Stimulated activated CD8-positive, alpha-beta memory T cell treated with anti-CD3 and anti-CD28 coated beads, Interleukin-4, amount 100 ng/mL, for 48 hours (primary cell): ENCODE data around the gene FAM114A1.
A peak's percentile ranks its signal among the peaks of the same experiment; 100 is the strongest.
"Not testable (repeated sequence)": the region's sequence is repeated elsewhere in the genome, so short reads cannot be mapped to it uniquely, and the experiment has no call there.

Source experiments
- DNase-seq: peaks from one replicate; pipeline ENCODE4 v3.0.0-alpha.2; 2020

Gene FAM114A1

DNA sequence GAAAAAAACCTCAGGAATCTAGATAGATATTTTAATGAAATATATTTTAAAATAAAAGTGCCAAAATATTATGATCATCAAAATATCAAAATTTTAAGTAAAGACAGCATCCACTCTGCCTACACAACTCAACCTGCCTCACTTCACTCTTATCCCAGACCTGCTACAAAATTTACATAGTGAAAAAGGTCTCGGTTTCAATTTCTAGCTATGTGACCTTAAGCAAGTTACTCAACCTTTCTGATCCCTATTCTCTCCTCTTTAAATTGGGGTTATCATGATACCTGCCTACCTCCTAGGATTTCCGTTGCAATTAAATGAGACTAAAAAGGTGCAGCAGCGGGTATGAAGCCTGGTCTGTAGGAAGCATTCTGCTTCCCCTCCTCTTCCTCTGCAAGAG is 72.9 kb downstream of the FAM114A1 start:
- no peak for DNase-seq

DNA sequence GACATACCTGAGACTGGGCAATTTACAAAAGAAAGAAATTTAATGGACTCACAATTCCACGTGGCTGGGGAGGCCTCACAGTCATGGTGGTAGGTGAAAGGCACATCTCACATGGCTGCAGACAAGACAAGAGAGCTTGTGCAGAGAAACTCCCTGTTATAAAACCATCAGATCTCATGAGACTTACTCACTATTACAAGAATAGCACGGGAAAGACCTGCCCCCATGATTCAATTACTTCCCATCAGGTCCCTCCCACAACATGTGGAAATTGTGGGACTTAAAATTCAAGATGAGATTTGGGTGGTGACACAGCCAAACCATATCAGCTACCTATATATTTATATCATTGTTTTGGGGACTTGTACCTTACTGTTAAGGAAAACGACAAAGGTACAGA is 74.3 kb downstream of the FAM114A1 start:
- DNase-seq: not testable (repeated sequence)

DNA sequence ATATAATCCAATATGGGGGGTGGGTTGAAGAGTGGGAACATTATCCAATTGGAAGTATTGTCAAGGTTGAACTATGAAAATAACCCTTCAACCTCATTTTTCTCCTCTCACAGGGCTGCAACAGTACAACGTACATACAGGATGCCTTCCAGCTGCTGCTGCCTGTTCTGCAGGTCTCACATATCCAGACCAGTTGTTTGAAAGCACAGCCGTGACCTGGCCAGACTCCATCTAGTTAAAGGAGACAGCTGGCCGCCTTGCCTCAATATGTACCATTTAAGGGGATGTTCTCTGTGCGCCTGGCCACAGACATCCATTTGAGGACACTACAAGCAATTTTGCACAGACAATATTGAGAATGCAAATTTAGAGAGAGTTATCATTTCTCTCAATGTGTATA is 75.7 kb downstream of the FAM114A1 start:
- no peak for DNase-seq

DNA sequence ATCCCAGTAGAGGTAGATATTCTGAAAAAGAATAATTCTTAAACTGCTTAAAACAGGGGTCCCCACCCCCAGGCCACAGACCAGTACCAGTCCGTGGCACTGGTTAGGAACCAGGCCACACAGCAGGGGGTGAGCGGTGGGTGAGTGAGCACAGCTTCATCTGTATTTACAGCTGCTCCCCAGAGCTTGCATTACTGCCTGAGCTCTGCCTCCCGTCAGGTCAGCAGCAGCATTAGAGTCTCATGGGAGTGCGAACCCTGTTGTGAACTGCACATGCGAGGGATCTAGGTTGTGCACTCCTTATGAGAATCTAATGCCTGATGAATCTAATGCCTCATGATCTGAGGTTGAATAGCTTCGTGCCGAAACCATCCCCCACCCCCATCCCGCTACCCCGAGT is 76.8 kb downstream of the FAM114A1 start:
- DNase-seq: no peak

DNA sequence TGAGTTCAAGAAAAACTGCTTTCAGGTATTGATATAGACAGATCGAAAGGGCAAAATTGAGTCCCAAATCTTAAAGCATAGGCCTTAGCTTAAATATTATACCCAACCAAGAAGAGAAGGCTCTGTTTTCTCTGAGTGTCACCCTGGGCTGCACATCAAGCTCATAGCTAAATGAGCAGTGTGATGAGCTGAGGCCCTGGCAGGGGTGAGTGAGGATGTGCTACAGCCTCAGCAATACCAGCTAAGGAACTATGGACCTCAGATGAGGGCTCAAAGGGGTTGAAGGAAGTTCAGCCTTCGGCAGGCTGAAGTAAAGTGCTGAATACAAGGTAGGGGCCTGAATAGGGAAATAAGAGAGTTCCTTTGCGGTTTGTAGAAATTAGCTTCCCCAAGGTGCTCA is 79.3 kb downstream of the FAM114A1 start:
- DNase-seq: no peak

DNA sequence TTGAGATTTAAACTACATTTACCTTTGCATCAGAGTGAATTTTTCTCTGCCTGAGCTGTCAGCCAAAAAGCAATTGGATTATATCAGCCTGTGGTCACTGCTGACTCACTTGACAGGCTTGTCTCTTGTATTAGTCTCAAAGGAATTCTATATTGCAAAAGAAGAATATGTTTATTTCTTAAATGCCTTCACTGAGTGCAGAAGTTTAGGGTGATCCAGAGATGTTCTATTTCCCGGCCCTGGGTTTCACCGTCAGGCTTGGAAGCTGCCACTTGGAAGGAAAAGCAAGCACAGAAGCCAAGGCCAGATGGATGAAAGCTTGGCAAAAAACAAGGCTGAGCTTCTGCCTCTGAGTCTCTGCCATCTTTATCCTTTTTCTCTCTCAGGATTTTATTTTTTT is 80.9 kb downstream of the FAM114A1 start:
- DNase-seq: no peak

DNA sequence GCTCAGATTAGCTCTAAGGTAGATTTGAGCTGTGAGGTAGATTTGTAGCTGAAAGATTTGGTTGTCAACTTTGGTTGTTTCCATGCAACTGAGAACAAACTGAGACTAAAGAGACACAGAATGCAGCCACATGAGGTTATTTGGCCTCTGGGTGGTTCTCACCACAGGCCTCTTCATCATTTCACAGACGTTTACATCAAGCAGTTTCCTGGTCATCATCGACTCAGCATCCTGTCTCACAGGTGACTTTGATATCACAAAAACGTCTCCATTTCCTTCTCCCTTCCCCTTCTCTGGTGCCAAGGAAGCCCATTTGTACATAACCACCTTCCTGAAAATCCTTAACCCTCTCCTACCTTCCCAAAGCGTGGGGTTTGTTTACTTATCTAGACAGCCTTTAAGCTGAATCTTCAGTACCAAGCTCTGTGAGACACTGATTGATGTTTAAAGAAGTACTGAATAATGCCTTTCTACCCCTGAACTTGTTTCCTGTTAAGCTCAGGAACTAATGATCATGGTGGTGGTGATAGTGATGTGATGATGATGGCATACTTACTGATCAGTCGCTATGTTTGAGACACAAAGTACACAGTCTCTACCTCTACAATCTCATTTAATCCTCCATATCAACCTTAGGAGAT is 81.9 kb downstream of the FAM114A1 start:
- DNase-seq: peak; percentile 39

DNA sequence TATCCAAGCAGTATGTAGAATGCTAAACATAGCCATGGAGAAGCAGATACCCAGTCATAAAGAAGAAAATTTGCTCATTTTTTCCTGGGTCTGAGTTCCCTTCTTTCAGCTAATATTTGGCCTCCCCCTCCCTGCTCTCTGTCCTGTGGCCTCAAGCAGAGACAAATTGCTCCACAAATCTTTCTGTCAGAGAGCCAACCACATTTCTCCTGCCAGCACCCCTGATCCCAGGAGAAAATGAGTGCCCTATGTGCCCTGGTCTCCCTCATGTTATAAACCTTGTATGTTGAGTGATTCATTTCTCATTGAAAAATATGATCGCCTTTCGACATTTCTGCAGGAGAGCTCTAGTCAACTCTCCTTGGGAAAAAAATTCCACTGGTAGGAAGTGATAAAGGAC is 82.6 kb downstream of the FAM114A1 start:
- no peak for DNase-seq

DNA sequence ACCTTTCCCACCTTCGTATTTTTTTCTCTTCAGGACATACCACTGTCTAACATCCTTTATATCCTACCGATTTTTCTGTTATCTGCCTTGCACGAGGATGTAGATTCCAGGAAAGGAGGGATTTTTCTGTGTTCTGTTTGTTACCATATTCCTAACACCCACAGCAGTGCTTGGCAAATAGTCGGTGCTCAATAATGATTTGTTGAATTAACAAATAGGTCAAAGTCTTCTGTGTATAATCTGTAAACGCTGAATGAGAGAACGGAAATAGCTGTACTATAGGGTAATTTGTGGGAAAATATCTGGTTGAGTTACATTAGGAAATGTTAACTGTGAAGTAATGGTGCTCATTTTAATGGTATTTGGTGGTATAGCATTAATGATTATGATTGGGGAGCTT is 83.1 kb downstream of the FAM114A1 start:
- DNase-seq: no peak

DNA sequence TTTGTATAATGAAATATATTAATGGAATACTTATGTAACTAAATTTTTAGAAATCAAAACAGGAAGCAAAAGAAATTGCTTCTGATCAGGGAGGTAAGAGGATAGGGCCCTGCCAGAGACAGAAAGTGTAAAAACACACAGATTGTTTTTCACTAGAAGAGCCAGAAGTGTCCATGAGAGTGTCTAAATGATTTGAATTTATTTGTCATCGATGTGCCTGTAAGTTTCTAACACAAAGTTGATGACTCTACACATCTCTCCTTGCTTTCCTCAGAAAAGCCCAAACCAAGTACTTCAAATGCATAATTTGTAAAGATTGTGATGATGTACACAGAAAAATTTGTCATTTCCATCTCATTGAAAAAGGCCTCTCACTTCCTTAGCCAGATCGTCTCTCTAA is 84.0 kb downstream of the FAM114A1 start:
- DNase-seq: no peak

DNA sequence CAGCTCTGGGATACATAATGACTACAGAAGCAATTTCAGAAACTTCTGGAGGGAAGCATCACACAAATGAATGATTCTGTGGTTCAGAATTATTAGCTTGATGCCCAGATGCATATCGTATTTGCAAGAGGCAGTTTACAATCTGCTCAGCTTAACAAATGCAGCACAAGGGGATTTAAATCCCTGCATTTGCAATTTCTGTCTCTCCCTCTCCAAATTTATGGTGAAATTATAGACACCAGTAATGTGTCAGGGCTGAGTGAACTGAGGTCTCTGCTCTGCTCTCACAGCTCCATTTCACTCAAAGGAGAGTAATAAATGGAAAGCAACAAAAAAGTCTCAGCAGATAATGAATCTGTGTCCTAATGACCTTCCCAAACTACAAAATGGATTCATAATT is 84.4 kb downstream of the FAM114A1 start:
- no peak for DNase-seq

DNA sequence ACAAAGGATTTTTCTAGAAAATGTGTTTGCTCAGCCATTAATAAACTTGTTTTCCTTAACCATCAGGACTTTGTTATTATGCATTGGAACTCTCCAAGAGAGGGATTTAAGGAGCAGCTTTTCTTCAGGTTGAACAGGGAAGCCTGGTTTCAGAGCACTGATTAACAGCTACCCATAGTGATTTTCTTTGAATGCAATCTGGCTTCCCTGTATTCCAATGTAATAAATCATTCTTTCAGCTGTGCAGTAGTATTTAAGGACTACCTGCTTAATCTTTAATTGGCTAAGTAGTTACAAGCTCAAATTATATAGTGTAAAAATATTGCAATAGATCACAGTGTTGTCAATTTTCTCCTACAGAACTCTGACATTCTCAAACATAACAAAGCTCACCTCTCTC is 87.1 kb downstream of the FAM114A1 start:
- DNase-seq: no peak

DNA sequence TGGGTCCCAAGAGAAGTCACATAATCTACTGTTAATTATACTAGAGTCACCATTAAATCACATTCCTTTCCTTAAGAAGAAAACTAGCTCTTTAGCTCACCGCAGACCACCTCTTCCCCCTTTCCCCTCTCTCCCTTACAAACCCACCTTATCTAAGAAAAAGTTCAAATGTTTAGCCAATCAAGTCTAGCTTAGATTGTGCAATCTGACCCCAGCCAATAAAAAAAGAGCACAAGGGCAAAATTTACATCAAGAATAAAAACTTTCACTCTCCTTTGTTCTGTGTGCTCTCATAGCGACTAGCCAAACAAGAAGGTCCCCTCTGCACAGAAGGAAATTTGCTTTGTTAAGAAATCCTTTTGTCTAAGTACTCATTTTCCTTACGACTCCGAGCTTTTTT is 88.4 kb downstream of the FAM114A1 start:
- no peak for DNase-seq

DNA sequence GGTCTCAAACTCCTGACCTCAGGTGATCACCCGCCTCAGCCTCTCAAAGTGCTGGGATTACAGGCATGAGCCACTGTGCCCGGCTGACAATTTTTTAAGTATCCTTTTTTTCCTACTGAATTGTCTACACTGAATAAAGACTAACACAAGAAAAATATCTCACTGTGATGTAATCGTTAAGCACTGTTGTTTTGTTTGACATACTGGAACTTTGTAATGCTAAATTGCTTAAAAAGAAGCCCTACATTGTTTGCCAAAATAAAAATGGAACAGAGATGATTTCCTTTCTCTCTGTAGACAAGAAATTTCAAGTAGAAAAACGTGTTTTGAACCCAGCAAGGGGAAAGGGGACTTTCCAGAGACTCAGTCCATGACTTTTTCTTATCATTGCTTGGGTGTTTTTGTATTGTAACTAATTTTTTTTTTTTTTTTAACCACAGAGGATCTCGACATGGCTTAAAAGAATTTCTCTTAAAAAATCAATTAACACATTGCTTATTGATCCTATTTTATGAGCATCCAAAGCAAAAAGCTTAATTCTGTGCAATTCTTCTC is 89.7 kb downstream of the FAM114A1 start:
- no peak for DNase-seq

DNA sequence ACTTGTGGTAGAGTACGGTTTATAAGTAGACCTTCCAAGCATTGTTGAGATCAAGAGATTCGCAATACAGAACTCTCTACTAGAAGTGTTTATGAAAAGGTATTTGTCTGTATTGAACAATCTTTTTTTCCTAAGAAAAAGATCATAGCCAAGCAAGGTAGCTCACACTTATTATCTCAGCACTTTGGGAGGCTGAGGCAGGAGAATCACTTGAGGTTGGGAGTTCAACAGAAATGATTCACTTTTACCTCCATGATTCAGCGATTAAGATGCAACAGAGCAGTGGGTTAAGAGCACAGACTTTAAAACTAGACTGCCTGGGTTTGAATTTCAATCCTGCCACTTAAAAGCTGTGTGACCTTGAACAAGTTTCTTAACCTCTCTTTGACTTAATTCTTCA is 90.3 kb downstream of the FAM114A1 start:
- no peak for DNase-seq

DNA sequence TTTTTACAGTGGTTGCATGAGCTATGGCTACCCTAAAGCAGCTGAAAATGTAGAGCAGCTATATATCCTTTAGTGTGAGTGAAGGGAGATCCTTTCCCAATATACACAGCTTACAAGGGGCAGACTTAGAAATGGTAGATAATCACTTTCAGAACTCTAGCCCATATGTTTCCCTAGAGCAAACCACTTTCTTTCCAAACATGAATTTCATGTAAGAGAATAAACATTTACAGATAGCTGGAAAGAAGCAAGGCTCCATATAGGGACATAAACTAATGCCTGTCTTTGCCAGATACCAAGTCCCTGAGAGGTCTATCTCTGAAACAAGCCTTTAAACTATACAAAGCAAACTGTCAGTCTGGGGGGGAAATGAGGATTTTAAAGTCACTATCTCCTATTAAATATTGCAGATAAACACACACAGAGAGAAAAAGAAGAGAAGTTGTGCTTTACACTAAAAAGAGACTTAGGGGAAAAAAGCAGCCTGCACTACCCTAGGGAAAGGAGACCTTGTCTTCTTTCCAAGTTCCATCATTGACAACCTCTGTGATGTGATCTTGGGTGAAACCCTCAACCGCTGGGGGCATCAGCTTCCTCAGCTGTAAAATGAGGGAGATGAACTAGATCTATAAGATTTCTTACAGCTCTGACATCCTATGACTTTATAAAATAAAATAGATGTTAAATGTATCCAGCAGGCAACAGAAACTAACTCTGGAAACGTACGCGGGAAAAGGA is 91.0 kb downstream of the FAM114A1 start:
- DNase-seq: no peak

DNA sequence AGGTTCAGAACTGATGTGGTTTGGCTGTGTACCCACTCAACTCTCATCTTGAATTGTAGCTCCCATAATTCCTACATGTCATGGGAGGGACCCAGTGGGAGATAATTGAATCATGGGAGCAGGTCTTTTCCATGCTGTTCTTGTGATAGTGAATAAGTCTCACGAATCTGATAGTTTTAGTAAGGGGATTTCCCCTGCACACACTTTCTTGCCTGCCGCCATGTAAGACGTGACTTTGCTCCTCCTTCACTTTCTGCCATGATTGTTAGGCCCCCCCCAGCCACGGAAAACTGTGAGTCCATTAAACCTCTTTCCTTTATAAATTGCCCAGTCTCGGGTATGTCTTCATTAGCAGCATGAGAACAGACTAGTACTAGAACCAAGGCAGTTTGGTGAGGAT is 91.6 kb downstream of the FAM114A1 start:
- DNase-seq: not testable (repeated sequence)

DNA sequence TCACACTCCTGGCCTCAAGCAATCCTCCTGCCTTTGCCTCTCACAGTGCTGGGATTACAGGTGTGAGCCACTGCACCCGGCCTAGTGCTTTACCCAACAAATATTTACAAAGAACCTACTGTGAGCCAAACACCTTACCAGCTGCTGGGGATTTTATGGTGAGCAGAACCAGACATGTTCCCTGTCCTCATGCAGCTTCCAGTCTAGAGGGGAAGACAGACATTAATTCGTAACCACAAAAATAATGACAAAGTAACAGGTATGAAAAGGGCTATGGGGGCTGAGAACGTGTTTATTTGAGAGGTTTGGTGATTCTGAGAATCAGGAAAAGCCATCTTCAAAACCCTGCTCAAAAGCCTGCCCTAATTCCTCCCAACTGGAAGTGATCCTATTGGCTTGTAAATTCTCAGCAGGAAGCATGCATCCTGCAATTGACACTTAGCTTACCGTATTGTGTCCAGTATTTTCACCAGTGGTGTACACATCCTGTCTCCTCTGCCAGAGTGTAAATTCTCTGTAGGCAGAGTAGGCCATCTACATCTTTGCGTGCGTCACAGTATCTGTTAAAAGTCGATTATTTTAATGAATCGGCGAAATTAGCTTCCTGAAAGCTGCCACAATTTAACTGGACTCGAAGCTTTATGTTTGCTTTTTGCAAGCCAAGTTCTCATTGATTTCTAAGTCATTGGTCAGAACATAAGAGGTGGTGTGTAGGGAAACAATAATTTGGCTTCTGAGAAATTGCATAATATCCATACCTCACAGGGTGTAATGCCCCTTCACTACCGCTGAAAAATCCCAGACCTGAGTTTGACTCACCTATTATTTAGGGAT is 97.6 kb downstream of the FAM114A1 start:
- DNase-seq: no peak

DNA sequence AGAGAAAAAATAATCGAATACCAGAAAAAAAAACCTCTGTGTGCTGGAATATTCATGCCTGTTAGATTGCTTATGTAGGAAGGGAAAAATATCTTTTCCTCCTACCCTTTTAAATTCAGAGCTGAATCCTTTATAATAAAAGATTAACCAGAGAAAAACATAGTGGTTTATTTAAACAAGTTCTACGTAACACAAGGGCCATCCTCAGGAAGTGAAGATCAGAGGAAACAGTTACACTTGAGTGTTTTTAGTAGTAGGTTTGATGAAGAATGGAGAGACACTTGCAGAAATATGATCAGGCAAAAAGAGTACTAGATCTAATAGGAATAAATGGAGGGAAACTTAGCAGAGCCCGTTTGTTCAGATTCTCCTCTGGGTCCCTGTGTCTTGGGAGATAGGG is 98.3 kb downstream of the FAM114A1 start:
- no peak for DNase-seq

DNA sequence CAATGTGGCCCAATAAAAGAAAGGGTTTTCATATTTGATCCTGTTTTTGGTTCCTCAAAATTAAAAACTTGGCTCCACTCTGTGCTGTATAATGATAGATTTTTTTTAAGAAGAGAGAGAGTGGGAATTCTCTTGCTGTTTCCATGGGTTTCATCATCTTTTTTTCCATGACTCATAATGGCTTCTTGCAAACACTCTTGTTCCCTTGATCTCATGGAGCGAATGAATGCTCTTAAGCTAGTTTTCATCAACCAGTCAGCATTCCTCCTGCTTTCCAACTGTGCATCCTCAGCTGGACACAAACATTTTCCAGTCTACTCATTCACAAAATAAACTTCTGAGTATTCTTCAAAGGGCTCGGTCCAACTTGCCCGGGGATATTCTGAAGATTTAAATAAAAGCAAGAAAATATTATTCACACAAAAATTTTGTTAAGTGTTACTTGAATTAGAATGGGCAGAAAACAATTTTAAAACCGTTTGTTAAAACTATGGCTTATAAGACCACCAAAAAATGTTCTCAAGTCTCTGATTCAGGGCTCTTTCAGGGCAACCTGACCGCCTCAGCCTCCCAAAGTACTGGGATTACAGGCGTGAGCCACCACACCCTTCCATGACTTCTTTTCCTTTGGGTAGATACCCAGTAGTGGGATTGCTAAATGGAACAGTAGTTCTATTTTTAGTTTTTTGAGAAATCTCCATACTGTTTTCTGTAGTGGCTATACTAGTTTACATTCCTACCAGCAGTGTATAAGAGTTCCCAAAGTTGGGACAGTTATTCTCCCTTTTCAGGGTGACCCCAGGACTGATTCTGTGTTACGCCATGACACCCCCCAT is 99.9 kb downstream of the FAM114A1 start:
- DNase-seq: no peak

DNA sequence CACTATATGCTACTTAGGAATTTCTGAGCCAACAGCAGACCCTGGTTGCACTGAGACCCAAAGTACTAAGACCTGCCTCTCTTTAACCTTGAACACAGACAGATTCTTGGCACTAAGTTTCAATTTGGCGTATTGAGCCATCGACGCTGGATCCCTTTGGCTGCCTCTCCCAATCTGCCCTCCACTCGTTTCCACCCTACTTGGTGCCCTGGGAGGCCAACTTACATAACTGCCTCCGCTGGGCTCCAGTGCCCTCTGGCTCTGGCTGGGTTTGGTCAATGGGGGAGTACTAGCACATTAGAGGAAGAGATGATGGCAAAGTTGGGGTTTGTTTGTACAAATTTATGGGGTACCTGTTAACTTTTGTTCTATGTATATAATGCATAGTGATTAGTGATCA is 101.1 kb downstream of the FAM114A1 start:
- no peak for DNase-seq

DNA sequence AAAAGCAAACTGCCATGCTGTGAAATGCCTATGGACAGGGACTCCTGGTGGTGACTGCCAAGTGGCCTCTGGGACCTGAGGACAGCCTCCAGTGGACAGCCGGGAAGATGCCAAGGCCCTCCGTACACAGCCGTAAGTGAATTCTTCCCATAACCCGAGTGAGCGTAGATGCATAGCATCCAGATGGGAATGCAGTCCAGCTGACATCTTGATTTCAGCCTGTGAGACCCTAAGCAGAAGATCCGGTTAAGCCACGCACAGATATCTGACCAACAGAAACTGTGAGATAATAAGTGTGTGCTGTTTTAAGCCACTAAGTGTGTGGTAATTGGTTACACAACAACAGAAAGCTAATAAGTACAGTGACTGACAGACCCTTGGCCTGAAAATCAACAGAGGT is 108.7 kb downstream of the FAM114A1 start:
- DNase-seq: no peak

DNA sequence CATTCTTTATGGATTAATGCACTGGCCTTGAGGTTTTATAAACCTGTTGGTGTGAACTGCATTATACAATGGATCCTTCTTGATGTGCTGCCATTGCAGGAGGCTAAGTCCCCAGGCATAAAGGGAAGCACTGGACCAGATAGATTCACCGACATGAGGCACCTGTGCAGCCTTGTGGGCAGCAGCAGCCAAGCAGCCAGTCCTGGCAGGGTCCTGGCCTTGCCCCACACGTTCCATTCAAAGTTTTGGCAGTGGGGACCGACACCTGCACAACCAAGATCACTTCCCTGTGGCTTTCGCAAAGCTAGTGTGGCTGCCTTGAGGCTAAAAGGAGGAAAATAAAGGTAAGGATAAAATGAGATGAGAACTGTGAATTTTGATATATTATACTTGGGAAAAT is 111.5 kb downstream of the FAM114A1 start:
- DNase-seq: no peak
